Stimulated activated CD4-positive, alpha-beta T cell treated with anti-CD3 and anti-CD28 coated beads, Interleukin-1b, Interleukin-23, amount 100 ng/mL, for 4 hours (primary cell): ENCODE data around the gene CACNG7.

ENCODE experiments used
- DNase-seq, 2 donors: peaks; one replicate each; pipeline ENCODE4 v3.0.0-alpha.2; 2020; ENCODE audit warnings: low read depth in 2 of 2

The CACNG7 gene

DNA sequence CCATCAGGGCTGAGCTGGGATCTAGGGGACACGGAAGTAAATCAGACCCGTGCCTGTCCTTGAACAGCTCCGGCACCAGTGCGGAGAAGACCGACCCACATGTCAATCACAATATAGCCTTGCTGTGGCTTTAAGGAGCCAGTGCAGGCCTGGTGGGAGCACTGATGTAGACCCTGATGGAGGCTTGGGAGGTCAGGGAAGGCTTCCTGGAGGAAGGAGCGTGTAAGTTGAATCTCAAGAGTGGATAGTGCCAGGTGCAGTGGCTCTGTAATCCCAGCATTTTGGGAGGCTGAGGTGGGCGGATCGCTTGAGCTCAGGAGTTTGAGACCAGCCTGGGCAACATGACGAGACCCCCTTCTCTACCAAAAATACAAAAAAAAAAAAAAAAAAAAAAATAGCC, 42.9 kb downstream of the CACNG7 start:
- no peak for DNase-seq

DNA sequence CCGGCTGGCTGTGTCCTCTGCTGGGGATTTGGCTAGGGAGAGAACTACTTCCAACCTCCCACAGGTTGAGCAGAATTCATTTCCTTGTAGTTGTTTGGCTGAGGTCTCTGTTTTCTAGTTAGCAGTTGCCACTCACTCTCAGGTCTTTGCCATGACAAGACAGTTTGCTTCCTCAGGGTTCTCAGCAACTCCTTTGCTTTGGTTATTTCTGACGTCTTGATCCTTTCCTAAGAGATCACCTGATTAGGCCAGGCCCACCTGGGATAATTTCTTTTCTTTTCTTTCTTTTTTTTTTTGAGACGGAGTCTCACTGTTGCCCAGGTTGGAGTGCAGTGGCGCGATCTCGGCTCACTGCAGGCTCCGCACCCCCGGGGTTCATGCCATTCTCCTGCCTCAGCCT, 44.3 kb downstream of the CACNG7 start:
- no peak for DNase-seq

- no peak for DNase-seq
Observed at GRCh38 chr19:53957448-53958167, 48.5 kb downstream of the CACNG7 start.

- no peak for DNase-seq
Observed at GRCh38 chr19:53958168-53958571, 49.1 kb downstream of the CACNG7 start.

GRCh38 chr19:53958823-53959757, 50.0 kb downstream of the CACNG7 start:
- no peak for DNase-seq

- DNase-seq: no peak
Observed at GRCh38 chr19:53960187-53960586, 51.1 kb downstream of the CACNG7 start.

- DNase-seq: no peak
Observed at GRCh38 chr19:53960886-53961285, 51.8 kb downstream of the CACNG7 start.

DNA sequence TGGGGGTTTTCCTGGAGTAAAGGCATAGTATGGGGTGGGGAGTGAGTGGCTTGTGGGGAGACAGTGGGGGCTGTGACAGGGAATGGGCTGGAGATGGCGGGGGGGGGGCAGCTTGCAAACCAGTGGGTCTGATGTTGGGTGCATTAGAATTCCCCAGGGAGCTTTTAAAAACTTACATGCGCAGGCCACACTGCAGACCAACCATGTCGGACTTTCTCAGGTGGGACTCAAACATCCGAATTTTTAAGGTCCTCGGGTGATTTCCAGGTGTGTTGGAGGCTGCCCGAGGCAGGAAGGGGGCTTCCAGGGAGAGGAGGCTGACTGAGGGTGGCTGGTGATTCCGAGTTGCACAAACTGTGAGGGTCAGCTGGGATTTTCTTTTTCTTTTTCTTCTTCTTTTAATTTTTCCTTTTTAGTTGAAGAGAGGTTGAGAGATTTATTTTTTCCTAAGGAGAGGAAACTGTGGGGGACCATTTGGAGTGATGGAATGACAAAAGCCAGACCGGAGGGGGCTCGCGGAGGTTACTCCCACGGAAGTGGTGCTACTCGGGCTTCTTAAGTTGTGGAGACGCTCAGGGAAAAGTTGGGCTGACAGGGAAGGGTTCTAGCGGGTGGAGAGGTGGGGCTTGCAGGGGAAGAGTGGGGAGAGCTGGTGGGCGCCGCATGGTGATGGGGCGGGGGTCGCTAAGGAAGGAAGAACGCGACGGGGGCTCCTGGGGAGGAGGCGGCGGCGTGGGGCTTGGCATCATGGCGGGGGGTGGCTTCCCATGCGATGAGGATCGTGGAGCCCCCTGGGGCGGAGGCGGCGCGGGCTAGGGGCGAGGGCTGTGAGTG, 52.7 kb downstream of the CACNG7 start:
- no peak for DNase-seq

- no peak for DNase-seq
Observed at GRCh38 chr19:53962887-53963431, 53.9 kb downstream of the CACNG7 start, which contains the start of gene CACNG8. Gene CACNG8, plus strand, starts transcription at chr19:53962937.

GRCh38 chr19:53965091-53965490, 56.0 kb downstream of the CACNG7 start:
- no peak for DNase-seq

GRCh38 chr19:53966931-53967330, 57.9 kb downstream of the CACNG7 start:
- DNase-seq: no peak

- DNase-seq: no peak
Observed at GRCh38 chr19:53969366-53969765, 60.3 kb downstream of the CACNG7 start.

DNA sequence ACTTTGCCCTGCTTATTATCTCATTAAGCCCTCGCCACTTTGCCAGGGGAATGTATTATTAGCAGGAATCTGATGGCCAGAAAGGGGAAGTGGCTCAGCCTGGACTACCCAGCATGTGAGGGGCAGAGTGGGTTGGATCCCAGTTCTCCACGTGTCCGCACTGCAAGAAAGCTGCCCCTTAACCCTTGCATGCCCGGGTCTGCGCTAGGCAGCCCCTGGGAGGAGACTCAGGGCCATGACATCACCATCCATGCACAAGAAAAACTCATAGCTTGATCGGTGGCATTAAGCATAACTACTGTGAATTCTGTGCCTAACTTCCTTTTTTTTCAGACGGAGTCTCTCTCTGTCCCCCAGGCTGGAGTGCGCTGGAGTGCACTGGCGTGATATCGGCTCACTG, 62.6 kb downstream of the CACNG7 start:
- DNase-seq: no peak

DNA sequence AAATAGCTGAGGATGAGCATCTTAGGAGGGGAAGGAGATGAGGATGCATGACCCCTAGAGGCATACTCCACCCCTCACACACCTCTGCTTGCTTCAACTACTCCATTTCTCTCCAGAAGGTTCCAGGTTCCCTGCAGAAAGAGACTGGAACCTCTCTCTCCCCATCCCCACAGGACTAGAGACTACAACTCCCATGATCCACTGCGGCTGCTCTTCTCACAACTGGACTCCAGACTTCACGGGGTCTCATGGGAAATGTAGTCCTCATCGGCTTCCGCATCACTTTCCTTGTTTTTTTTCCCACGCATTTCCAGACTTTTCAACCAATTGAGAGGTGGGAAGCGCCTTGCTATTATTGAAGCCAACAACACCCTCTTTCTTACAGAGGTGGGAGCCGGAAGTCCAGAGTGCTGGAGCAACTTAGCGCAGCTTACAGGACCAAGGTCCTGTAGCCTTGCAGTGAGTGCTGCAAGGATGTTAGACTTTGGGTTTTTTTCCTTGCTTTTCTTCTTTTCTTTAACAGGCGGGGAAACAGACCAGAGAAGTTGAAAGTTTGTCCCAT, 68.4 kb downstream of the CACNG7 start:
- peak; percentile 36 to 47 for DNase-seq

DNA sequence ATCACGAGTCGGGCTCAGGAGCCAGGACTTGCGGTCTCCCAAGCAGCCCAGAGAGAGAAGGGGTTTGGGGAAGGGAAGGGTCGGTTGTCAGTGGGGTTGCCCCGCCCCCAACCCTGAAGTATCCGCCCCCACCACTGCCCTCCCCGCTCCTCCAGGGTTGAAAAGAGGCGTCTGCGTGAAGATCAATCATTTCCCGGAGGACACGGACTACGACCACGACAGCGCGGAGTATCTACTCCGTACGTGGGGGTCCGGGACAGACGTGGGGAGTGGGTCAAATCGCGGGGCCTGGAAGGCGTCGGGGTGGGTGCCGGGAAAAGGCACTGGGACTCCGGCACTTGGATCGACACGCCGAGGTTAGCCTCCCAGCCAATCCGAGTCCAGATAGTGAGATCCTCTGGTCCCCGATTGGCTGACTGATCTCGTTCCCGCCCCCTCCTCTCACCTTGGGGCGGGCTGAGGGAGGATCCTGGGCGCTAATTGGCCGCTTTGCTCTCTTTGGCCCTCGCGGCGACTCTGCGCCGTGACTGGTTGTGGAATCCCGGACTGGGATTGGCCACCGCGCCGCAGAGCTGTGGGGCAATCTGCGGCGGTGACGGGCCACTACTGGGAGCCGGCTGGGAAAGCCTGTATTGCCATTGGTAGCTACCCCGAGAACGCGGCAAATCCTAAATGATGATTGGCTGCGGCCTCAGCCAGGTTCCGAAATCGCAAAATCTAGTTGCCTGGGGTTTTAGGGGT, 69.1 kb downstream of the CACNG7 start:
- no peak for DNase-seq

DNA sequence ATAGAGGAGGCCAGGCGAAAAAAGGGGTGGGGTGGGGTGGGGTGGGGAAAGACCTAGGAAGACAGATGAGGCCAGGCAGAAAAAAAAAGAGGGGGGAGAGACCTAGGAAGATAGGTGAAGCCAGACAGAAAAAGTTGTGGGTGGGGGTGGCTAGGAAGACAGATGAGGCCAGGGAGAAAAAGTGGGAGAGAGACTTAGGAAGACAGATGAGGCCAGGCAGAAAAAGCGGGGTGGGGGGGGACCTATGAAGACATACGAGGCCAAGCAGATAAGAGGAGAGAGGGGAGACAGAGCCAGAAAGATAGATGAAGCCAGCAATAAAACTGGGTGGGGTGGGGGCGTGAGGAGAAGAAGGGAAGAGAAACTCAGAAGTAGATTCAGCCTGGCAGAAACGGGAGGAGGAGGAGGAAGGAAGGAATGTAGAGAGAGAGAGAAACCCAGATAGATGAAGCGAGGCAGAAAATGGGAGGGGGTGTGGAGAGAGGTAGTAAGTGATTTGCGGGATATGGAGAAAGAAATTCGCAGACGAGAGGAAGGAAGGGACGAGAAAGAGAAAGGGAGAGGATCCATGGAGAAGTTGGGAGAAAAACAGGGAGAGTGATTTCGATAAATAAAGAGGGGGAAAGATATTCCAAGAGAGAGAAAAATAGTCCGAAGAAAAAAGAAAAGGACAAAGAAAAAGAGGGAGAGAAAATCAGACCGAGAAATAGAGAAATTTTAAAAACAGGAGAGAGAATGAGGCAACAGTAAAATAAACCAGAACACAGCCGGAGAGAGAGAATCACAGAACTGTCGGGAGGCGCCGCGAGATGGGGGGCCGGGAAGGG, 70.1 kb downstream of the CACNG7 start:
- no peak for DNase-seq

- no peak for DNase-seq
Observed at GRCh38 chr19:53980539-53981375, 71.7 kb downstream of the CACNG7 start.

DNA sequence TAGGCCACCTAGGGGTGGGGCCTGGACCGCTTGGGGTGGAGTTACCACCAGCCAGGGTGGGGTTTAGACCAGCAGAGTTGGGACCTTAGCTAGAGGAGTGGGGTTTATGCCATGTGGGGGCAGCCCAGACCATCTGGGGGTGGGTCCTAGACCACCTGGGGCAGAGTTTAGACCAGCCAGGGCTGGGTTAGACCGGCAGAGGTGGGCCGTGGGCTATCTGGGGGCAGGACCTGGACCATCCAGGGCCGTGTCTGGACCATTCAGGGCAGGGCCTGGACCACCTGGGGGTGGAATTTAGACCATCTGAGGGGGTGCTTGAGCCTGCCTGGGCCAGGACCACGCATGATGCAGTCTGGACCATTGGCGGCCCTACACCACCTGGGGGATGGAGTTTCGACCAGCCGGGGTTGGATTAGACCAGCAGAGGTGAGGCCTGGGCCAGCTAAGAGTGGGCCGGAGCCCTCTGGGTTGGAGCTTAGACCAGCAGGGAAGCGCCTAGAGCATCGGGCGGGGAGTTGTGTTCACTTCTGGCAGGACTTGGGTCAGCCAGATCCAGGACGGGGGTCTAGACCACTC, 72.4 kb downstream of the CACNG7 start:
- no peak for DNase-seq
